ACC112 (cell line): ENCODE results near the gene ELK3.

Source experiments
- H2AFZ ChIP-seq: fragments of 200-600 bp; sonication (generic); one replicate; pipeline ENCODE4 v1.6.0; 2017; ENCODE audit warnings: antibody characterized with exemption, low read length; ENCODE audit not compliant: unreplicated experiment
- H3K27ac ChIP-seq: fragments of 200-600 bp; sonication (generic); 2 replicates; pipeline ENCODE4 v1.5.1; 2014; ENCODE audit warnings: low read depth, mild to moderate bottlenecking, antibody characterized with exemption, low read length, moderate library complexity
- H3K27me3 ChIP-seq: fragments of 200-600 bp; sonication (generic); 2 replicates; pipeline ENCODE4 v1.6.1; 2014; ENCODE audit warnings: mild to moderate bottlenecking, antibody characterized with exemption, low read length, moderate library complexity, mixed read lengths; ENCODE audit not compliant: insufficient read depth
- H3K36me3 ChIP-seq: fragments of 200-600 bp; sonication (generic); 2 replicates; pipeline ENCODE4 v1.6.1; 2016; ENCODE audit warnings: mild to moderate bottlenecking, antibody characterized with exemption, low read length, moderate library complexity, mixed read lengths; ENCODE audit not compliant: insufficient read depth
- H3K4me1 ChIP-seq: fragments of 200-600 bp; sonication (generic); one replicate; pipeline ENCODE4 v1.6.1; 2016; ENCODE audit warnings: low read length, mixed read lengths; ENCODE audit not compliant: insufficient read depth, unreplicated experiment, control insufficient read depth
- H3K4me3 ChIP-seq: fragments of 200-600 bp; sonication (generic); 2 replicates; pipeline ENCODE4 v1.5.1; 2014; ENCODE audit warnings: mild to moderate bottlenecking, low read depth, low read length
- H3K79me2 ChIP-seq: fragments of 200-600 bp; sonication (generic); one replicate; pipeline ENCODE4 v1.6.0; 2016; ENCODE audit warnings: low read length; ENCODE audit not compliant: control insufficient read depth, unreplicated experiment, insufficient read depth

Gene ELK3

GRCh38 chr12:96256672-96257361 is 62.6 kb downstream of the ELK3 start:
- H3K4me1 ChIP-seq, result peaks cover 40% of the 10 kb centered on the region
- no peaks in the 10 kb centered on the region for H3K27me3 ChIP-seq
- peaks cover 68% of the 10 kb centered on the region for H3K79me2 ChIP-seq
- no peak overlapping the region for H2AFZ ChIP-seq
- peaks cover 22% of the 10 kb centered on the region; the same call in 1 of the 2 replicates for H3K36me3 ChIP-seq
- H3K27ac ChIP-seq, result peak overlapping the region; percentile 81
- H3K4me3 ChIP-seq, result no peak overlapping the region

GRCh38 chr12:96257550-96258103 is 63.5 kb downstream of the ELK3 start:
- Histone ChIP-seq H3K4me1 (peaks cover 40% of the 10 kb centered on the region), H3K27me3 (no peaks in the 10 kb centered on the region), H2AFZ (no peak overlapping the region), H3K27ac (peak overlapping the region; percentile 81), H3K4me3 (no peak overlapping the region), H3K79me2 (peaks cover 60% of the 10 kb centered on the region), H3K36me3 (peaks cover 23% of the 10 kb centered on the region; the same call in 1 of the 2 replicates)

DNA sequence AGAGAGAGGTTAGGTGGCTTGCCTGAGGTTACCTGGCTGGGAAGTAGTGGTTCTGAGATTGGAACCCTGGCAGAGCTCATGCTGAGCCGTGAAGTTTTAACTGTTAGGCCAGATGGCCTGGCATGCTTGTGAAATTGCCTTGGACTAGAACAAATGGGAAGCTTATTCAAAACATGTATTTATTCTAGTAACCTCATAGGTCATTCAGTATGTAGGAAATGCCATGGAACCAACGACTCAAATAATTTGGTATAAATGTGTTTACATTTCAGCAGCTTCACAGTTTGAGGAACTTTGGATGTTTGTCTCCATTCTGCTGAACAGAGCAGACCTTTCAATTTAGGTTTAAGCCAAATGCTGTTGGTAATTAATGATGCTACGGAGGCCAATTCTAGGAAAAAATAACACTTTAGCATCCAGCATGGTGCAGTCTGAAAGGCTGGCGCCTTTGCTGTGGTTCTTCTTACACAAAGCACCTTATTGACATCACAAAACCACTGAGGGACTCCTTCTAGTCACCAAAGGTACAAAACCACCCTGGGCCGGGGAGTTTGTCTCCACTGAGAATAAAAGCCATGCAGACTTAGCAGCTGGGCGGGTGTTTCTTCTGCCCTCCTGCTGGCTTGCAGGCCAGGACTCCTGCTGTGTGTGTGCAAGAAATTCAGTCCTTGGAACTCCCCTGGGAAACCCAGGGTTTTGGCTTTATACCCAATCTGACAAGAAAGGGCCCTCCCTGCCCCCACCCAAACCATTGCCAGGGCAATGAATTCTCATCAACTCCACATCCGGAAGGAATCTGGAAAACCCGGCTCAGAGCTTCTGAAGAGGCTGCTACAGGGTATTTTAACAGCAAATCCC is 64.2 kb downstream of the ELK3 start:
- no peaks in the 10 kb centered on the region for H3K27me3 ChIP-seq
- H3K4me3 ChIP-seq, result no peak overlapping the region
- H3K27ac ChIP-seq, result peak overlapping the region; percentile 81
- peaks cover 55% of the 10 kb centered on the region for H3K79me2 ChIP-seq
- peaks cover 22% of the 10 kb centered on the region for H3K36me3 ChIP-seq
- H2AFZ ChIP-seq, result no peak overlapping the region
- peaks cover 40% of the 10 kb centered on the region for H3K4me1 ChIP-seq

GRCh38 chr12:96260231-96260630 is 66.1 kb downstream of the ELK3 start:
- Histone ChIP-seq H2AFZ (no peak overlapping the region), H3K4me1 (peaks cover 30% of the 10 kb centered on the region), H3K79me2 (peaks cover 43% of the 10 kb centered on the region), H3K27me3 (no peaks in the 10 kb centered on the region), H3K27ac (peak overlapping the region; percentile 81), H3K4me3 (no peak overlapping the region), H3K36me3 (peaks cover 30% of the 10 kb centered on the region)

DNA sequence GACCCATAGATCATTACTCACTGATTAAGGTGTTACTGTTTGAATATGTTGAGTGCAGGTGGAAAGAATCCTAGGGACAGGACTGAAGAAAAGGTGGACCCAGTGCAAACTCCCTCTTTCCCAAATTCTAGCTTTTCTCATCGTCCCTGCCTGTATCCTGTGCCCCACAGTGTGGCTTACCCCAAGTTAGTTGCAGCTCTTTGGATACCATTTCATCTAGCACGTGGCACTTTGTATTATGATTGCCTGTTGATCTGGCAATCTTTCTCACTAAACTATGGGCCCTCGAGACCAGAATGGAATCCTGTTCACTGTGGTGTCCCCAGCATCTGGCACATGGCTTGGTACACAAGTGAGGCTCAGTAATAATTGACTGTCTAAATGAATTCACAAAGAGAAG is 66.5 kb downstream of the ELK3 start:
- peaks cover 39% of the 10 kb centered on the region for H3K79me2 ChIP-seq
- H3K27me3 ChIP-seq, result no peaks in the 10 kb centered on the region
- peaks cover 30% of the 10 kb centered on the region for H3K4me1 ChIP-seq
- no peak overlapping the region for H3K4me3 ChIP-seq
- H3K36me3 ChIP-seq, result peaks cover 31% of the 10 kb centered on the region
- peak overlapping the region; percentile 81 for H3K27ac ChIP-seq
- H2AFZ ChIP-seq, result no peak overlapping the region

GRCh38 chr12:96261557-96261956 is 67.4 kb downstream of the ELK3 start:
- H3K79me2 ChIP-seq, result peaks cover 33% of the 10 kb centered on the region
- peaks cover 30% of the 10 kb centered on the region for H3K4me1 ChIP-seq
- peak overlapping the region; percentile 81 for H3K27ac ChIP-seq
- H3K4me3 ChIP-seq, result no peak overlapping the region
- H3K36me3 ChIP-seq, result peaks cover 34% of the 10 kb centered on the region
- H2AFZ ChIP-seq, result no peak overlapping the region
- H3K27me3 ChIP-seq, result no peaks in the 10 kb centered on the region

- H3K4me3 ChIP-seq, result no peak overlapping the region
- H3K36me3 ChIP-seq, result peaks cover 41% of the 10 kb centered on the region
- peaks cover 15% of the 10 kb centered on the region for H3K4me1 ChIP-seq
- peak overlapping the region; percentile 2; the same call in 1 of the 2 replicates for H3K27ac ChIP-seq
- peaks cover 17% of the 10 kb centered on the region for H3K79me2 ChIP-seq
- no peaks in the 10 kb centered on the region for H3K27me3 ChIP-seq
- no peak overlapping the region for H2AFZ ChIP-seq
Measured at GRCh38 chr12:96263449-96263902, 69.3 kb downstream of the ELK3 start.

GRCh38 chr12:96265400-96265799 is 71.2 kb downstream of the ELK3 start:
- Histone ChIP-seq H2AFZ (no peak overlapping the region), H3K27ac (peak overlapping the region; percentile 13; the same call in 1 of the 2 replicates), H3K79me2 (peaks cover 15% of the 10 kb centered on the region), H3K36me3 (peaks cover 35% of the 10 kb centered on the region), H3K4me1 (peaks cover 7% of the 10 kb centered on the region), H3K4me3 (no peak overlapping the region), H3K27me3 (no peaks in the 10 kb centered on the region)

GRCh38 chr12:96265836-96266235 is 71.7 kb downstream of the ELK3 start:
- Histone ChIP-seq H3K79me2 (peaks cover 15% of the 10 kb centered on the region), H3K36me3 (peaks cover 34% of the 10 kb centered on the region), H3K27ac (peak overlapping the region; percentile 13), H3K27me3 (no peaks in the 10 kb centered on the region), H2AFZ (no peak overlapping the region), H3K4me1 (peaks cover 3% of the 10 kb centered on the region), H3K4me3 (no peak overlapping the region)

DNA sequence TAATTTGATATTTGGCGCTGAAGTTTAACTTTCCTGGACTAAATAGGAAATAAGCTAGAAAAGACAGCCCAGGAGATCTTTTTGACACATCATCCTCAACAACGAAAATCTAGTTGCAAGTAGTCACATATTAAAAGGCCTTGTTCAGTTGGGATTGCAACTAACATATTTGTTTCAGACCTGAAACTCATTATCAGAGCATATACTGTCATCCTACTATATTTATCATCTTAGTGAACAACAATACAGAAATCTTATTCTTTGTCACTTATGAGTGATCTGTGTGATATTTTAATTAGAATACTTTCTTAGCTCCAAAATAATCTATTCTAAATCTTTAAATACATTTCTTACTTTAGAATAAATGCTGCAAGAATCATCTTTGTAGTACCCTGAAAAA is 72.1 kb downstream of the ELK3 start:
- Histone ChIP-seq H2AFZ (no peak overlapping the region), H3K27me3 (no peaks in the 10 kb centered on the region), H3K4me3 (no peak overlapping the region), H3K79me2 (peaks cover 15% of the 10 kb centered on the region), H3K36me3 (peaks cover 35% of the 10 kb centered on the region), H3K27ac (peak overlapping the region; percentile 13), H3K4me1 (peaks cover 6% of the 10 kb centered on the region)
